MCF 10A (cell line): ENCODE measurements around the gene MEF2A. TPM values are rescaled to one million over a fixed set of nuclear protein-coding genes. Genes with fewer than 3 reads are reported as not detected.

Source experiments
- BruUV-seq: library from RNA; stranded (reverse); fragments of 400-500 nt; replicated peaks from 2 replicates; lab custom pipeline; 2021; lab: Mats Ljungman, UMichigan
- CTCF ChIA-PET: fragments of 300-600 bp; sonication (Branson Sonifier 250); formaldehyde crosslinking; extraction: SDS; loops from one replicate; lab custom pipeline; 2021; ENCODE audit warnings: antibody characterized with exemption, inconsistent platforms; lab: Yijun Ruan, JAX
- POLR2A ChIA-PET: fragments of 300-600, 350-650 bp; sonication (Branson Sonifier 250); formaldehyde crosslinking; extraction: SDS; loops from one replicate; lab custom pipeline; 2020; ENCODE audit warnings: antibody characterized with exemption, inconsistent platforms; lab: Yijun Ruan, JAX
- DNase-seq: peaks from one replicate; pipeline ENCODE4 v3.0.0-alpha.2; 2018; ENCODE audit not compliant: unreplicated experiment
- H3K27ac Mint-ChIP-seq: one replicate; pipeline ENCODE4 v1.8.0; 2022; ENCODE audit warnings: mild to moderate bottlenecking, low read depth, mixed read lengths; ENCODE audit not compliant: unreplicated experiment
- H3K27me3 Mint-ChIP-seq: one replicate; pipeline ENCODE4 v1.8.0; 2022; ENCODE audit warnings: mixed read lengths; ENCODE audit not compliant: insufficient read depth, unreplicated experiment
- H3K36me3 Mint-ChIP-seq: one replicate; pipeline ENCODE4 v1.8.0; 2022; ENCODE audit warnings: mild to moderate bottlenecking, moderate library complexity, mixed read lengths; ENCODE audit not compliant: insufficient read depth, unreplicated experiment
- H3K4me1 Mint-ChIP-seq: one replicate; pipeline ENCODE4 v1.8.0; 2022; ENCODE audit warnings: mixed read lengths; ENCODE audit not compliant: insufficient read depth, unreplicated experiment
- H3K4me3 Mint-ChIP-seq: one replicate; pipeline ENCODE4 v1.8.0; 2022; ENCODE audit warnings: mild to moderate bottlenecking, moderate library complexity, mixed read lengths; ENCODE audit not compliant: unreplicated experiment
- H3K9me3 Mint-ChIP-seq: one replicate; pipeline ENCODE4 v1.8.0; 2022; ENCODE audit warnings: mixed read lengths; ENCODE audit not compliant: unreplicated experiment
- CTCF ChIP-seq: fragments of 200-600 bp; IDR thresholded peaks from one replicate; pipeline ENCODE4 v1.8.0; 2022; ENCODE audit warnings: antibody characterized with exemption, mild to moderate bottlenecking; ENCODE audit not compliant: unreplicated experiment
- intact Hi-C: fragments of 100-400 bp; cut with micrococcal nuclease; formaldehyde crosslinking; loops from 2 replicates; pipeline ENCODE4 v1.14.1; 2022
- total RNA-seq: library from RNA; stranded (reverse); gene quantifications from 2 replicates; pipeline ENCODE4 v1.2.3, GENCODE V29; 2022

MEF2A gene
- total RNA-seq, 1 experiment from 2014 or later = 52.9 TPM

GRCh38 chr15:99734575-99734974 is 168.8 kb downstream of the MEF2A start:
- POLR2A ChIA-PET = interaction anchor here (1.1 to 4.0 kb wide), 6 partner anchors 22 to 484 kb away, joined by 3 to 53 read pairs (median 14); partner anchors contain the start of genes LRRC28 and TTC23
- BruUV-seq = no TSS peak
- peaks cover 14% of the 10 kb centered on the region for H3K4me1 Mint-ChIP-seq
- no peak overlapping the region for H3K4me3 Mint-ChIP-seq
- no peak for TF ChIP-seq CTCF
- H3K9me3 Mint-ChIP-seq = no peaks in the 10 kb centered on the region
- intact Hi-C loops = no loop called here
- no peak for DNase-seq
- peaks cover 10% of the 10 kb centered on the region for H3K36me3 Mint-ChIP-seq
- CTCF ChIA-PET = interaction anchor here (2.1 kb wide), 1 partner anchor 20 kb away, joined by 10 read pairs; no protein-coding TSS in a partner anchor
- no peak overlapping the region for H3K27ac Mint-ChIP-seq
- no peaks in the 10 kb centered on the region for H3K27me3 Mint-ChIP-seq

GRCh38 chr15:99735868-99736267 is 170.1 kb downstream of the MEF2A start:
- H3K4me3 Mint-ChIP-seq = no peak overlapping the region

GRCh38 chr15:99736702-99737101 is 170.9 kb downstream of the MEF2A start:
- Mint-ChIP-seq H3K9me3 (no peaks in the 10 kb centered on the region), H3K27ac (no peak overlapping the region), H3K27me3 (no peaks in the 10 kb centered on the region), H3K36me3 (no peaks in the 10 kb centered on the region), H3K4me3 (no peak overlapping the region), H3K4me1 (peaks cover 7% of the 10 kb centered on the region)
- TF ChIP-seq CTCF = no peak
- DNase-seq = no peak
- POLR2A ChIA-PET = interaction anchor here (0.7 kb wide), 1 partner anchor 154 kb away, joined by 3 read pairs; no protein-coding TSS in a partner anchor
- intact Hi-C loops = no loop called here
- BruUV-seq = no TSS peak
- CTCF ChIA-PET = interaction anchor here (1.9 kb wide), 1 partner anchor 19 kb away, joined by 9 read pairs; no protein-coding TSS in a partner anchor

More at GRCh38 chr15:99735868-99736267, 170.1 kb downstream of the MEF2A start:
- Mint-ChIP-seq H3K9me3 (no peaks in the 10 kb centered on the region), H3K27ac (no peak overlapping the region), H3K27me3 (no peaks in the 10 kb centered on the region), H3K36me3 (no peaks in the 10 kb centered on the region), H3K4me1 (peaks cover 8% of the 10 kb centered on the region)
- BruUV-seq = no TSS peak
- TF ChIP-seq CTCF = no peak
- POLR2A ChIA-PET = interaction anchor here (1.0 kb wide), 1 partner anchor 46 kb away, joined by 3 read pairs; no protein-coding TSS in a partner anchor
- no peak for DNase-seq
- CTCF ChIA-PET = interaction anchor here (0.7 to 1.9 kb wide), 2 partner anchors 20 to 463 kb away, joined by 3 to 9 read pairs; no protein-coding TSS in a partner anchor
- intact Hi-C loops = no loop called here

- DNase-seq = no peak
- no peaks in the 10 kb centered on the region for H3K9me3 Mint-ChIP-seq
- no peak for TF ChIP-seq CTCF
- intact Hi-C loops = no loop called here
- CTCF ChIA-PET = interaction anchor here (0.9 to 1.1 kb wide), 2 partner anchors 18 to 34 kb away, joined by 3 read pairs; no protein-coding TSS in a partner anchor
- no peak overlapping the region for H3K4me3 Mint-ChIP-seq
- H3K27me3 Mint-ChIP-seq = no peaks in the 10 kb centered on the region
- H3K4me1 Mint-ChIP-seq = no peaks in the 10 kb centered on the region
- BruUV-seq = no TSS peak
- H3K27ac Mint-ChIP-seq = no peak overlapping the region
- H3K36me3 Mint-ChIP-seq = no peaks in the 10 kb centered on the region
- POLR2A ChIA-PET = no interaction called here
Measured at GRCh38 chr15:99738021-99738847, 172.4 kb downstream of the MEF2A start.
